ENCODE data around the gene ITPR1. TPM values are rescaled to one million over a fixed set of nuclear protein-coding genes. Genes with fewer than 3 reads are reported as not detected.
A peak's percentile ranks its signal among the peaks of the same experiment; 100 is the strongest.

The ITPR1 gene
- total and polyA plus RNA-seq, 10 of the 15 experiments (the other 5 are each of a cell fraction or from before 2014, with no cell fraction given): 12.2 to 239 (median 28.4) TPM

DNA sequence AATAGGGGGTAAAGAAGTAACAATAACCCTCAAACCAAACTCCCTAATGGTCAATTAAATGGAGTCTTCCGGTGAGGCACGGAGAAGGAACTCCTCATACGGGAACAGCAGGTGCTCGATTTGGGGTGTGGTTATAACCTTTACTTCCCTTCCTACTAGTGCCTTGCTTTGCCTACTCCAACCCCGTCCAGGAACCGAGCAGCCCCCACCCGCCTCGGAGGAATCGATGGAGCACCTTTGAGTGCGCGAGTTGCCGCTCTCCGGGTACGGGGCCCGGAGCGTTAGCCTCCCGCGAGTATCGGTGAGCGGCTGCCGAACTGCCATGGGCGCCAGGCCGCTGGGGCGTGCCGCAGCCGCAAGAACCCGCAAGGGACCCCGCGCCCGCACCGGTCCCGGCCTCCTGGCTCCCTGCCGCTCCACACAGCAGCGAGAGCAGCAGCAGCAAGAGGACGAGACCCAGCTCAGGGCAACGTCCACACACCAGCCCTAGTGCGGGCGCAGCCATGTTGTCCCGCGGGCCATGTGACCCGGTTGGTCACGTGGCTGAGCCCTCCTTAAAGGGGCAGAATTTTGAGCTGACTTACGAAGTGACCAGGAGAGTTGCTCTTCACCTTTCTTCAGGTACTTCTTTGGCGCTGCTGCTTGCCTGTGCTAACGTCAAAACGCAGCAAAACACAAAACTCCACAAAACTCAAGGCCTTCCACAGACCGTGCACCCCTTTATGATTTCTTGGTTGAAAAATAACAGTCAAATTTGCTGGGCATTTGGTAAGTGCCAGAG is 26.2 kb upstream of the ITPR1 start, which contains the start of gene SUMF1 (continued):
- TF ChIP-seq PKNOX1 (IDR thresholded peaks at IDR 0.05) (no peak), SMAD1 (IDR thresholded peaks at IDR 0.05; ENCODE audit: low read depth, partially characterized antibody) (no peak), KLF5 (IDR thresholded peaks at IDR 0.05; ENCODE audit: partially characterized antibody) (peak; percentile 30), SP1 (IDR thresholded peaks at IDR 0.05; ENCODE audit: low read depth, low read length) (peak; percentile 63), RAD51 (IDR thresholded peaks at IDR 0.05) (peak; percentile 100), HDAC2 (IDR thresholded peaks at IDR 0.05) (peak; percentile 99), NFXL1 (IDR thresholded peaks at IDR 0.05; ENCODE audit: borderline replicate concordance) (no peak), JUND (IDR thresholded peaks at IDR 0.05; ENCODE audit: low read depth, low read length) (no peak), STAT3 (IDR thresholded peaks at IDR 0.05; ENCODE audit: low read depth, low read length) (no peak), HDGF (IDR thresholded peaks at IDR 0.05) (no peak), SRF (IDR thresholded peaks at IDR 0.05; ENCODE audit: low read depth in 2 of 2, low read length in 2 of 2) (peak in 1 of 2 experiments; percentile 69; a peak in 2 of 4 replicates), TCF3 (IDR thresholded peaks at IDR 0.05; ENCODE audit: borderline replicate concordance, insufficient read depth, low read depth, low read length) (0 out of 2 replicates have a peak, but pooled peaks have one; percentile 16), GABPA (IDR thresholded peaks at IDR 0.05; ENCODE audit: low read depth) (no peak), FOXM1 (IDR thresholded peaks at IDR 0.05; ENCODE audit: low read depth, low read length) (no peak), HDAC6 (IDR thresholded peaks at IDR 0.05; ENCODE audit: unreplicated experiment) (peak; percentile 64), ZBTB11 (CRISPR knock-in tag; IDR thresholded peaks at IDR 0.05) (no peak), POLR2A (IDR thresholded peaks at IDR 0.05; ENCODE audit: low read depth, low read length) (peak; percentile 98)
- TF ChIP-seq, protein P1, sequence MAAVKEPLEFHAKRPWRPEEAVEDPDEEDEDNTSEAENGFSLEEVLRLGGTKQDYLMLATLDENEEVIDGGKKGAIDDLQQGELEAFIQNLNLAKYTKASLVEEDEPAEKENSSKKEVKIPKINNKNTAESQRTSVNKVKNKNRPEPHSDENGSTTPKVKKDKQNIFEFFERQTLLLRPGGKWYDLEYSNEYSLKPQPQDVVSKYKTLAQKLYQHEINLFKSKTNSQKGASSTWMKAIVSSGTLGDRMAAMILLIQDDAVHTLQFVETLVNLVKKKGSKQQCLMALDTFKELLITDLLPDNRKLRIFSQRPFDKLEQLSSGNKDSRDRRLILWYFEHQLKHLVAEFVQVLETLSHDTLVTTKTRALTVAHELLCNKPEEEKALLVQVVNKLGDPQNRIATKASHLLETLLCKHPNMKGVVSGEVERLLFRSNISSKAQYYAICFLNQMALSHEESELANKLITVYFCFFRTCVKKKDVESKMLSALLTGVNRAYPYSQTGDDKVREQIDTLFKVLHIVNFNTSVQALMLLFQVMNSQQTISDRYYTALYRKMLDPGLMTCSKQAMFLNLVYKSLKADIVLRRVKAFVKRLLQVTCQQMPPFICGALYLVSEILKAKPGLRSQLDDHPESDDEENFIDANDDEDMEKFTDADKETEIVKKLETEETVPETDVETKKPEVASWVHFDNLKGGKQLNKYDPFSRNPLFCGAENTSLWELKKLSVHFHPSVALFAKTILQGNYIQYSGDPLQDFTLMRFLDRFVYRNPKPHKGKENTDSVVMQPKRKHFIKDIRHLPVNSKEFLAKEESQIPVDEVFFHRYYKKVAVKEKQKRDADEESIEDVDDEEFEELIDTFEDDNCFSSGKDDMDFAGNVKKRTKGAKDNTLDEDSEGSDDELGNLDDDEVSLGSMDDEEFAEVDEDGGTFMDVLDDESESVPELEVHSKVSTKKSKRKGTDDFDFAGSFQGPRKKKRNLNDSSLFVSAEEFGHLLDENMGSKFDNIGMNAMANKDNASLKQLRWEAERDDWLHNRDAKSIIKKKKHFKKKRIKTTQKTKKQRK (IDR thresholded peaks at IDR 0.05; ENCODE audit: low read depth, low read length): no peak
- TF ChIP-seq, protein P2, sequence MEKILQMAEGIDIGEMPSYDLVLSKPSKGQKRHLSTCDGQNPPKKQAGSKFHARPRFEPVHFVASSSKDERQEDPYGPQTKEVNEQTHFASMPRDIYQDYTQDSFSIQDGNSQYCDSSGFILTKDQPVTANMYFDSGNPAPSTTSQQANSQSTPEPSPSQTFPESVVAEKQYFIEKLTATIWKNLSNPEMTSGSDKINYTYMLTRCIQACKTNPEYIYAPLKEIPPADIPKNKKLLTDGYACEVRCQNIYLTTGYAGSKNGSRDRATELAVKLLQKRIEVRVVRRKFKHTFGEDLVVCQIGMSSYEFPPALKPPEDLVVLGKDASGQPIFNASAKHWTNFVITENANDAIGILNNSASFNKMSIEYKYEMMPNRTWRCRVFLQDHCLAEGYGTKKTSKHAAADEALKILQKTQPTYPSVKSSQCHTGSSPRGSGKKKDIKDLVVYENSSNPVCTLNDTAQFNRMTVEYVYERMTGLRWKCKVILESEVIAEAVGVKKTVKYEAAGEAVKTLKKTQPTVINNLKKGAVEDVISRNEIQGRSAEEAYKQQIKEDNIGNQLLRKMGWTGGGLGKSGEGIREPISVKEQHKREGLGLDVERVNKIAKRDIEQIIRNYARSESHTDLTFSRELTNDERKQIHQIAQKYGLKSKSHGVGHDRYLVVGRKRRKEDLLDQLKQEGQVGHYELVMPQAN (conservative IDR thresholded peaks at IDR 0.05): peak; percentile 99

All from GM12878 (cell line).